Vagina (tissue), 2 donors: ENCODE results near the gene OPN1SW.

Source experiments
- POLR2A ChIP-seq, 2 donors: fragments of 450-650 bp; IDR thresholded peaks; one replicate each; pipeline ENCODE4 v1.6.1; 2017; ENCODE audit warnings: antibody characterized with exemption in 2 of 2, mild to moderate bottlenecking in 2 of 2, moderate library complexity in 2 of 2
- POLR2AphosphoS5 ChIP-seq, 2 donors: sonication (generic); formaldehyde crosslinking; IDR thresholded peaks; one replicate each; pipeline ENCODE4 v1.9.0; 2017; ENCODE audit warnings: antibody characterized with exemption in 2 of 2, mild to moderate bottlenecking in 2 of 2, low read depth in 1 of 2; ENCODE audit not compliant: insufficient read depth in 1 of 2
- TF ChIP-seq, protein P1 (sequence below), 3 experiments: fragments of 450-650 bp in 2 of 3; fragments of 200-600 bp in 1 of 3; sonication (generic) in 1 of 3; IDR thresholded peaks; one replicate each; pipeline ENCODE4 v1.5.1; 2017 to 2019; ENCODE audit warnings: antibody characterized with exemption in 3 of 3, mild to moderate bottlenecking in 2 of 3, moderate library complexity in 2 of 3

DNA sequence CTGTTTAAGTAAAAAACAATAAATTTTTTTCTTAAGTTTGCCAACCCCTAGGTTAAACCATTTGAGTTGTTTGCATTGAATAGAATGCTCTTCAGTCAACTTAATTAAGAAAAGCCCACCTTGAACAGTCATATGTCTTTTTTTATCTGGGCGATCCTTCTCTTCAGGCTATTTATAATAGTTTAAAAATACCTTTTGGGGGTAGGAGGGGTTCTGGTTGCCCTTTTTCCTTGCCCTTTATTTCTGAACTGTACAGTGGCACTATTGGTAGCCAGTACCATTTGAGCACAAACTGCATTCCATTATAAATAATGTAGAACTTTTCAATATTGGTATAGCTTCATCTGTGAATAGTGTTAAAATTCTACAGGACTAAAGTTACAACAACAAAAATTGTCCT lies 23.3 kb downstream of the OPN1SW start:
- TF ChIP-seq POLR2A (IDR thresholded peaks at IDR 0.05), result no peak
- TF ChIP-seq, protein P1, sequence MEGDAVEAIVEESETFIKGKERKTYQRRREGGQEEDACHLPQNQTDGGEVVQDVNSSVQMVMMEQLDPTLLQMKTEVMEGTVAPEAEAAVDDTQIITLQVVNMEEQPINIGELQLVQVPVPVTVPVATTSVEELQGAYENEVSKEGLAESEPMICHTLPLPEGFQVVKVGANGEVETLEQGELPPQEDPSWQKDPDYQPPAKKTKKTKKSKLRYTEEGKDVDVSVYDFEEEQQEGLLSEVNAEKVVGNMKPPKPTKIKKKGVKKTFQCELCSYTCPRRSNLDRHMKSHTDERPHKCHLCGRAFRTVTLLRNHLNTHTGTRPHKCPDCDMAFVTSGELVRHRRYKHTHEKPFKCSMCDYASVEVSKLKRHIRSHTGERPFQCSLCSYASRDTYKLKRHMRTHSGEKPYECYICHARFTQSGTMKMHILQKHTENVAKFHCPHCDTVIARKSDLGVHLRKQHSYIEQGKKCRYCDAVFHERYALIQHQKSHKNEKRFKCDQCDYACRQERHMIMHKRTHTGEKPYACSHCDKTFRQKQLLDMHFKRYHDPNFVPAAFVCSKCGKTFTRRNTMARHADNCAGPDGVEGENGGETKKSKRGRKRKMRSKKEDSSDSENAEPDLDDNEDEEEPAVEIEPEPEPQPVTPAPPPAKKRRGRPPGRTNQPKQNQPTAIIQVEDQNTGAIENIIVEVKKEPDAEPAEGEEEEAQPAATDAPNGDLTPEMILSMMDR (IDR thresholded peaks at IDR 0.05), result no peak
- no peak for TF ChIP-seq POLR2AphosphoS5 (IDR thresholded peaks at IDR 0.05; ENCODE audit: insufficient read depth in 1 of 2, low read depth in 1 of 2)
